Stimulated activated naive CD4-positive, alpha-beta T cell (primary cell): ENCODE data around the gene CHL1.

Experiments used
- DNase-seq, 6 experiments: peaks; one replicate each; lab custom pipeline; 2025; lab: John Stamatoyannopoulos, UW

The CHL1 gene

GRCh38 chr3:396293-396692 is 199.7 kb downstream of the CHL1 start:
- no peak for DNase-seq

DNA sequence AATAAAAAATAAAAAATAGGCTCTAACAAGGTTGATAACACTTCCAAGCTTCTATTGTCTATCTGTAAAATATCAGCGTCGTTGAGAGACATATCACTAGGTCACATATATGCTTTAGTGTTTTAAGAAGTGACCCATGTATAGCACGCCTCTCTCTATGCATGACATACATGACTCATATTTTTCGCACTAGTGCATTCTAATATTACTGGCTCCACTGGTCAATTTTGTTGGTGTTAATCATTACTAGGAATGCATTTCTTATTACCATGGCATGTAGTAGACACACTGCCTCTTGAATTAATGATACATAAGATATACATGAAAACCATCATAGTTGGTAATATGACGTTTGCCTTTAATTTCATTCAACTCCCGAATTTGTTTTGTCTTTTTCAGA is 203.1 kb downstream of the CHL1 start:
- DNase-seq: no peak

- DNase-seq: no peak
Measured at GRCh38 chr3:403826-404225, 207.3 kb downstream of the CHL1 start.

GRCh38 chr3:409011-409410 is 212.4 kb downstream of the CHL1 start:
- no peak for DNase-seq

DNA sequence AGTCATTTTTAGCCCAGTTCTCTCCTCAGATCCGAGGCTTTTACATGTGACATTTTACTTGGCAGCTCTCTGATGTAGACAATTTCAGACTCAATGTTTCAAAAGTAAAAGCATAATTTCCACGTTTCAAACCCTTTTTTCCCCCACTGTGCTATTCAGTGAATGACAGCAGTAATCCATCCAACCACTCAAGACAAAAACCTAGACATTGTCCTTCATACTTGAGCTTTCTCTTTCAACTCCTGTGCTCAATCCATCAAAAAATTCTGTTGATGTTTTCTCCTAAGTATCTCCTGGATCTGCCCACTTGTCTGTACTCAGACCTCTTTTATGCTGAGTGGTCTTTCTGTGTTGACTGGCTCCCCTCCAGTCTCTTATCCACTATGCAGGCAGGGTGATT is 214.7 kb downstream of the CHL1 start:
- DNase-seq: no peak

DNA sequence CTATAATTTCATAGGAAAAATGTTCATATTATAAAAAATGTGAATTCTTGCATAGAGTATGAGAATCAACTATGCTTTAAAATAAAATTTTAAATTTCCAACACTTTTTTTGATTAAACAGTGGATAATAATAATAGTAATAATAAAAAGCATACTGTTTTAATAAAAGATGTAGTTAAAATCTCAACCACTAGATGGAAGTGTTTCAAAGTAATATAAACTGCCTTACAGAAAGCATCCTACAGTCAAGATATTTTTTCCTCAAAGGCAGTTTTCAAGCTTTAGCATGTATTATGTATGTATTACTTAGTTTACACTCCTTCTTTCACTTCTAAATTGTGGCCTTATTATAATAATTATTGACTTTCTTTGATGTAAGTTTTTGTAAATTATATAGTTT is 217.5 kb downstream of the CHL1 start:
- DNase-seq: no peak

DNA sequence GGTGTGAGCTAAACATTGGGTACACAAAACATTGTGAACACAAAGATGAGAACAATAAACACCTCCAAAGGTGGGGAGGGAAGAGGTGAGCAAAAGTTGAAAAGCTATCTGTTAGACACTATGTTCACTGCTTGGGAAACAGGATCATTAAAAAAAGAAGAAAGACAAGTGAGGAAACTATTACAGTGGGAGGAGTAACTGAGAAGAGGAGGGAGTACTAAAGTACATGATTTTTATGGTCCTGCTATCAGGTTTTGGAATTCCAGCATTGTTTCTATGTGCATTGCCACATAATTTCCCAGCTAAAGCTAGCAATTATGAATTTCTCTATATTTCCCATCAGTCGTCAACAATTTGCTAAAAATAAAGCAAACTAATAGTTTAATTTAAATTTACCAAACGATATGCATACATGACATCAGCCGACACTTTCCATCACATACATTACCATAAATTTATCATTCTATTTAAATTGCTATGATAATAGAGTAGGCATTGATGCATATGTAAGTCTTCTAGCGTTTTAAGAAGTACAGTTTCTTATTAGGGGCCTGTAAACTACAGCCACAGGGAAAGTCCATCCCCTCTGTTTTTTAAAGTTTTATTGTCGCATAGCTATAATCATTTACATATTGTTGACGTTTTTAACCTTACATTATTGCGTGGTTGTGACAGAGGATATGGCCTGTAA is 221.8 kb downstream of the CHL1 start:
- DNase-seq: no peak

DNA sequence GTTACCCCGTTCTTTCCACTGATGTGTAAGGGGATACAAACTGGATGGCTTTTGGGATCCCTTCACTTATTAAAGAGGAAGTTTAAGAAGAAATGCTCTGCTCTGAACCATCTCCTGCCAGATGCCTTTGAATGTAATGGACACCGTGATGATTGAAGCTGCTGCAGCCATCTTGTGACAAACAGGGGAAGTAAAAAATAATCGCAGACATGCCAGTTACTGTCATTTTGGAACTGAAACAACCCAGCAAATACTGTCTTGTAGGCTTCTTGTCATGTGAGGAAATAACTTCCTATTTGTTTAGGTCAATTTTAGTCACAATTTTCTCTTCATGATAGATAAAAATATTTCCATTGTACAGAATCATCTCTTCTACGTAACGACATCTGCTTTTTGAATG is 224.0 kb downstream of the CHL1 start:
- DNase-seq: no peak

DNA sequence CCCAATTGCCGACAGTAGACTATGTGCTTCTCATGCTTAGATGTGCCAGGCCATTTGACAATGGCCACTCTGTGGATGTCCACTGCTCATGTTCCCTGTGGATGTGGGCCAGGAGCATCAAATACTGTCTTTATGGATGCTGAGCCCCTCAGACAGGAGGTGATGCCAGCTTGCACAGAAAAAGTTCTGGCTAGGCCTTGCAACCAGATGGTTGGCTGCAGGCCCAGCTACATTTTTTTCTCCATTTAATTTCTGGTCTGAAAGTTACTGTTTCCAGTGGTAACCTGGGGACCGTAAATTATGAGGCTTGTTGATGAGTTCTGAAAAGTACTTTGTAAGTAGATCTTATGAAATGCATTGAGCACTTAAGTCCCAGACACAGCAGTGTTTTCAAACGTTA is 228.5 kb downstream of the CHL1 start:
- DNase-seq: no peak

- DNase-seq: no peak
Measured at GRCh38 chr3:426072-426471, 229.5 kb downstream of the CHL1 start.

GRCh38 chr3:427128-427527 is 230.6 kb downstream of the CHL1 start:
- DNase-seq: no peak

DNA sequence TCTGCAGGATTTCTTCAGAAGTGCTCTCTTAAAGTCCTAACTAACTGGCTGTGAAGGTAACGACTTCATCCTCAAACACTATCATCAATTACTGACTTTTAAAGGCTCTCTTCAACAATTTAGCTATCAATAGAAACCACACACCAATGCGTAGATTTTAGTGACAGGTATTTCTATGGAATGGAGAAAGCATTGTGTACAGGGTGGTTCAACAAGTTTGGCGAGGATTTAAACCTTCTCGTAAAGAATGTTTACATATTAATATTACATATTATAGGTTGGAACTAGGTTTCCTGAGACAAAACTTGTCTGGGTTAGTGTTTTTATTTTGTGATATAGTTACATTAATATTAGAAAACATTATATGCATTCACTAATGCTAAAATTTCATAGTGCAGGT is 233.6 kb downstream of the CHL1 start:
- no peak for DNase-seq

GRCh38 chr3:435161-435560 is 238.6 kb downstream of the CHL1 start:
- DNase-seq: no peak

GRCh38 chr3:436053-436452 is 239.5 kb downstream of the CHL1 start:
- DNase-seq: no peak

DNA sequence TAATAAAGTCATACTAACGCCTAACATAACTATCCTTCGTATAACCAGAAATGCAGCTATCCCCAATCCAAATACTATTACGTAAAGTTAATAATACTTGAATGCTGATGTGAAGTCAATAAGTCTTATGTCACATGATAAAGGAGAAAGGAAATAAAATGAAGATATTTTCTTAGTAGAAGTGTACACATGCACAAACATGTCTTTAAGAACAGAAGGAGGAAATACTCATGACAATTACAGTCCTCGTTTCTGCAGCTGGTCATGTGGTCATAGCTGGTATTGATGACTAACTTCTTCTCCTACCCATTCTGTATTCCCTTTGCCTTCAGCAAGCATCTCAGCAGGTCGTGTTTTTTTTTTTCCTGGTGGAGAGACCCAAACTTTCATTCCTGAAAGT is 244.3 kb downstream of the CHL1 start:
- DNase-seq: no peak

DNA sequence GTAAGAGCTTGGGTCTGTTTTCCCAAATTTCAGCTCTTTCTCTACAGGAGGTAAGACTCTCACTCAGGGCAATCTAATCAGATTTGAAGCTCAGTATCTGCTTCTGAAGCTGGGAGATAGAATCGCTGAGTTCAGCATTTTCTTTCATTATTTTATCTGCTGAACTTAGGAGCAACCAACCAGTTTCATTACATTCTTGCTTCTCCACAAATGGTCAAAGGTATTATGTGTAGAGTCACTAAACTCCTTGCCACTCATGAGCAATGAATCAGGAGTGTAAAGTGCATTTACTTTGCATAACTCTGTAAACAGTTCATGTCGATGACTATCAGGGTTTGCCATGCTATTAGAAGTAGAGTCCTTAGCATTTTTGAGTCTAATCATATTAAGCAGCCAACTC is 249.4 kb downstream of the CHL1 start:
- DNase-seq: no peak

- no peak for DNase-seq
Measured at GRCh38 chr3:447671-448070, 251.1 kb downstream of the CHL1 start.

GRCh38 chr3:449711-450110 is 253.1 kb downstream of the CHL1 start:
- no peak for DNase-seq

GRCh38 chr3:452221-452620 is 255.7 kb downstream of the CHL1 start:
- DNase-seq: no peak

GRCh38 chr3:453106-453505 is 256.5 kb downstream of the CHL1 start:
- DNase-seq: no peak

GRCh38 chr3:454986-455385 is 258.4 kb downstream of the CHL1 start:
- no peak for DNase-seq

GRCh38 chr3:458124-458523 is 261.6 kb downstream of the CHL1 start:
- DNase-seq: no peak

- no peak for DNase-seq
Measured at GRCh38 chr3:458653-459310, 262.2 kb downstream of the CHL1 start.
